NK-92 treated with Interleukin-12 subunit alpha and Interleukin-12 subunit beta, amount 100 ng/mL, for 24 hours (cell line): Measurements from ENCODE around the gene TMEM218.

ENCODE experiments used
- DNase-seq: peaks from one replicate; lab custom pipeline; 2025; lab: John Stamatoyannopoulos, UW

Gene TMEM218

DNA sequence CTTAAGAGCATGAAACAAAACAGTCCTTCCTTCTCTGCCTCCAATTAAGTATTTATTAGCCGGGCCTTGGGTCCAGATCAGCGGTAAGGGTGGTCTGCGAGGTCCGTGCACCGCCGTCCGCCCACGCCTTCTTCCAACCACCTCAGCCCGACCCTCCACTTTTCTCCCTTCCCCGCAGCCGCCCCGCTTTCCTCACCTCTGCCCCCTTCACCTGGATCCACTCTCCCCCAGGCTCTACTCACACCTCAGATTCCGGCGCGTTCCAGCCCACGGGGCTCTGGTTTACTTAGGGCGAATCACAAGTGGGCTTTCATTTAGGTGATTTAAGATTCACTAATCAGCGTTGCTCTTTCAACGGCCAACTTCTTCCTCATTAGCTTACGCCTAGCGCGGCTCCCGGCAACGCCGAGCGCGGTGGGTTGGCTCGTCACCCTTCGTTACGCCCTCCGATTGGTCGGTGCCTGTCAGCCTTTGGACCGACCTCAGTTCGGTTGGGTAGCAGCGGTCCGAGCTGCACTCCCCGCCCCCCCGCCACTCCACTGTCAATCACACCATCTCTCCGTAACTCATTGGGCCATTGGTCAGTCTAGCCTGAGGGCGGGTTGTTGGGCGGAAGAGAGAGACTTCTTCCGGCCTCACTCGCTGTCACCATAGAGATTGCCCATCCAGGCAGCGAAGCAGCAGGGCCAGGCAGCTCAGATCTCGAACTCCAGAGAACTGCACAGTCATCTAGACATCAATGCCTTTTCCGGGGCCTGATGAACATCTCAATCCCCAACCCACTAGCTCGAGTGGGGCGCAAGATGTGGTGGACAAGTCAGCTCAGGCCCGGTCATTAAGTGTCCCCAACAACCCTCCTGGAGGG lies at the start of gene TMEM218:
Gene TMEM218, minus strand, starts transcription at position 284 of the 865 bp plus-strand sequence. CDS start 9,385 bp downstream, outside the sequence.
- DNase-seq, result peak; percentile 99

DNA sequence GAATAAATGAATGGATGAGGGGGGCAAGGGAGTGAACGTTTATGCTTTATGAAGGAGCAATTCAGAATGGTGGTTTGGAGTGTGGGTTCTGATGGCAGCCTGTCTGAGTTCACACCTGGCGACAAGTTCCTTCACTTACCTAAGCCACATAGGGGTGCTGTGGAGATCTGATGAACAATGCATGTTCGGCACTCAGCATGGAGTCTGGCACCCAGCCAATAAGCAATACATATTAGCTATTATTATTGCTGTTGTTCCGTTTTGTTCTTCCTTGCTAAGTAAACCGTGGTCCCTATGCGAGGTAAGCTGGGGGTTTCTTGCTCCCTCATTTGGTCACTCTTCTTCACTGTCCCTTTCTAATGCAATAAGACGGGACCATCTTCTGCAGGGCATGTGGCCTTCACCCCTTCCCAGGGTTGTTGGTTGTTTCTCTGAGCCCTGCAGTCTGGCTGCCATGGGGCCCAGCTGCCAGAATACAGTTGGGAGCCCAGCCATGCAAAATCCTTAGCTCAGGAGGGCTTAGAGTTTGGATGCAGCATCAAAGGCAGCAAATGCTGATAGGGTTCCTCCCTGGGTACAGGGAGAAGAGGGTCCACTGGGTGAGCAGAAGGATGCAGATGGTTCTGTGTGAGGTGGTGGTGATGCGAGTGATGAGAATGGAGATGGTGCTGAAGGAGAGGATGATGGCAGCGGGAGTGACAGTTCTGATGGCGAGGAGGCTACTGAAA lies 46.7 kb upstream of the TMEM218 start:
- DNase-seq, result no peak

DNA sequence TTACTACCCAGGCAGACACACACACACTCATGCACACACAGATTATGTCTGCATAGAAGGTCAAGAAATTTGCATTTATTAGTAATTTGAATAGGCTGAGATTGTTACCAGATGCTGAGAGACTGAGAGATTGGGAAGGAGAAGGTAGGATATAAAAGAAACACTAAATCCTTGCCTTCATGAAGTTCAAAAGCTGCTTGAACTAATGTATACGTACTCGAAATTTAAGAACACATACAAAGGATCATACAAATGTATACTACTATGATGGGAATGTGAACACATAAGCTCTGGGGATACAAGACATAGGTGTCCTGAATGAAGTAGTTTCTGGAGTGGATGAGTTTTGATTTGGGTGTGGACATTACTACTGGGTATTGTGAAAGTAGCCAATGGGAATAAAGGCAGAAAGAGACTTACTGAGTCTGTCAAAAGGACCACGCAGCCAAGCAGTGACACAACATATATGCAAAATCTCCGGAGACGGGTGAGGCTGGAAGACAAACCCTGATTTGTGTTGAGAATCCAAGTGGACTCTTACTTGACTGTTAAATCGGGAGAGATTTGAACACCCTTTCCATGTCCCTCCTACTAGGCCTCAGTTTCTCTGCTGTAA lies 45.8 kb upstream of the TMEM218 start:
- DNase-seq, result no peak

DNA sequence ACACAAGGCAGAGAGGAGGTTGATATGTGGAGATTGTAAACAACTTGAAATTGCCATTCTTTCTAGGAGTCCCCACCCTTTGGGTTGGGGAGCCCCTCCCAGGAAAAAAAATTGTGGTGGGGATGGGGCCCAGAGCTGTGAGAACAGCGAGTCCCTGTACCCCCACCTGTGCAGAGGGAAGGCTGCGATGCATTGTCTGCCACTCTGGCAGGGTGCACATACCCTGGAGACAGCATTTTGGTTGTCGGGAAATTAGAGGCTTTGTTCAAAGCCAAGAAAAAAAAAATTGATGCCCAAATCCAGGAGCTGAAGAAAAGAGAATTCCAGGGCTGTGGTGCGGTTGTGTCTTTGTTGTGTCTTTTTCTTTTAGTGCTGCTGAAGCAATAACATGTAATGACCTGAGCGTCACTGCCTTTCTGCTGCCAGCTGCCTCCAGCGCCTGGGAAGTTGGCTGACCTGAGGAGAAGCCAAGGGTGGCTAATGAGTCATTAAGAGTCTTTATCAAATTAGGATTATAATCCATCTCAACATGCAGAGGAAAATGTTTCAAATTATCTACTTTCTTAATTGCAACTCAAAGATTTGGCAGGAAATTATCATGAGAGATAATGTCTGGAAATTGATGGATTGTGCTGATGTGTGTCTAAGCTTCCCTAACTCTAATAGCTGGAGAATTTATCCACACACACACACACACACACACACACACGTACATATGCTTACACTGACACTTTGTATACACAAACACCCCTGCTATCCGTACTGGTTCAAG lies 45.1 kb upstream of the TMEM218 start:
- DNase-seq, result no peak

DNA sequence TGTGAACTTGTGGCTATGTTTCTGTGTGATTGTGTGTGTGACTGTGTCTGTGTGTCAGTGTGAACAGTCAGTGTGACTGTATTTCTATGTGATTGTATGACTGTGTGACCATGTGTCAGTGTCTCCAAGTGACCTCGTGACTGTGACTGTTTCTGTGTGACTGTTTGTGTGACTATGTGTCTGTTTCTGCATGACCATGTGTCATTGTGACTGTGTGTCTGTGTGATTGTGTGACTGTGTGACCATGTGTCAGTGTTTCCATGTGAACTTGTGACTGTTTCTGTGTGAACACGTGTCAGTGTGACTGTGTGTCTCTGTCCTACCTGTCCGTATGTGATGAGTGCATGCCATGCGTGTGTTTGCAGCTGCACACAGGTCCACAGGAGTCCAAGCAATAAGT lies 44.3 kb upstream of the TMEM218 start:
- no peak for DNase-seq

DNA sequence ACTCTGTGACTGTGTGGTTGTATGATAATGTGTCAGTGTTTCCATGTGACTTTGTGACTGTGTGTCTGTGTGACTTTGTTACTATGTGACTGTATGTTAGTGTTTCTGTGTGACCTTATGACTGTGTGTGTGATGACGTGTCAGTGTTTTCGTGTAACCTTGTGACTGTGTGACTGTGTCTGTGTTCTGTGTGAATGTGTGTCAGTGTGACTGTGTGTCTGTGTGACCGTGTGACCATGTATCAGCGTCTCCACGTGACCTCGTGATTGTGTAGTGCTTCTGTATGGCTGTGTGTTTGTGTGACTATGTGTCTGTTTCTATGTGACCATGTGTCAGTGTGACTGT lies 43.6 kb upstream of the TMEM218 start:
- DNase-seq, result no peak

DNA sequence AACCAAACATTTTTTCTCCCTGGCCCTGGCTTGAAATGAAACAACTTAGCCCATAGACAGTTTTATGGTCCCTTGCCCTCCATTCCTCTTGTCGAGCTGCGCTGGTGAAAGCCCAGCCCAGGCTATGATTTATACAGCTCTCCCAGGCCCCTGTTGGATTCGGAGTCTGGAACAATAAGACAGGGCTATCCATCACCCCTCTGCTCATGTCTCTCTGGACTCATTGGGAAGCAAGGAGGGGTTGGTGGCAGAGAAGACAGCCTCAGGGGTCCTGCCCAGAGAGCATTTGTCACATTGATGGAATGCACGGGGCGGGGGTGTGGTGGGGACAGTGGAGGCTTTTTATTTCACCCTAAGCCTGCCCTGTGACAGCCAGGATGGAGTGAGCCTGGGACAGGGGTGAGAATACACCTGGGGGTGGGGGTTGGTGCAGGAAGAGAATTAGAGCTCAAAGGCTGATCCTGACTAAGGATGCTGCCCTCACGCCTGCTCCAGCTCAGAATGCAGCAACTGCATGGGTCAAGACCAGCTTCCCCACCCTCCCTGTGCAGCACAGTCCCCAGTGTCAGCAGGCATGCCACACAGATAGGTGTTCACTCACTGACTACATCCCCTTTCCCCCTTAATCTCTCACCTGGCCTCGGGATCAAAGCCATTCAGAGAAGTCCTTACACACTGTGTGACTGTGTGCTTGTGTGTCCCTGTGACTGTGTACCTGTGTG lies 43.1 kb upstream of the TMEM218 start:
- no peak for DNase-seq

DNA sequence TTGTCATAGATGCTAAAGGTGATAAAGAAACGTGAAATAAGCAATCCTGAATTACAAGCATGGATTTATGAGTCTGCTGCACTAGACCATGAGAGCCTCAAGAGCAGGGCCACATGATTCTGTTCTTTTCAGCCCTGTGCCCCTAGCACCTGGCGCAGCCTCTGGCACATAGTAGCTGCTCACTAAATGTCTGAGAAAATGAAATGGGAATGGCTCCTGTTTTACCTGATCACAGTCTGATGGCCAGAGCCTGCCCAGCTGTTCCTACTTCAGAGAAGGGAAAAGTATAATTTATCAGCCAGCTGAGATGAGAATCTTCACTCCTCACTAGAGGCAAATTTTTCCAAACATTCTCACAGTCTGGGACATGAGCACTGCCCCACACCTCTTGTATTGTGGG lies 42.4 kb upstream of the TMEM218 start:
- DNase-seq, result no peak

DNA sequence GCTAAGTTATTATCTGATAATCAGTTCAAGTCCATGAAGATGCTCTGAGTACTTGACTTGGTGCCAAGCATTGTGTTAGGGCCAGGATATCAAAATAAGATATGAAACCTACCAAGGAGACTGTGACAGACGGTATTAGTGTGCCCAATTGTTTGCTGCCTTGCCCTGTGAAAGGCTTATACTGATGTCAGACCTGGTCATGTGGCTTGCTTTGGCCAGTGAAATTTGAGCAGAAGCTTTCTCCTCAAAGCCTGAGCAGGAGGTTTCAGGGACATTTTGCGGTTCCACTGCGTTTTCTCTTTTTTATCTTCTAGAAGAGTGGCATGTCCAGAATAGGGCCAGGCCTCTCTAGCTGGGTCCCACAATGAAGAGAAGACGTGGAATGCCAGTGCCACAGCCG lies 37.3 kb upstream of the TMEM218 start:
- DNase-seq, result no peak

DNA sequence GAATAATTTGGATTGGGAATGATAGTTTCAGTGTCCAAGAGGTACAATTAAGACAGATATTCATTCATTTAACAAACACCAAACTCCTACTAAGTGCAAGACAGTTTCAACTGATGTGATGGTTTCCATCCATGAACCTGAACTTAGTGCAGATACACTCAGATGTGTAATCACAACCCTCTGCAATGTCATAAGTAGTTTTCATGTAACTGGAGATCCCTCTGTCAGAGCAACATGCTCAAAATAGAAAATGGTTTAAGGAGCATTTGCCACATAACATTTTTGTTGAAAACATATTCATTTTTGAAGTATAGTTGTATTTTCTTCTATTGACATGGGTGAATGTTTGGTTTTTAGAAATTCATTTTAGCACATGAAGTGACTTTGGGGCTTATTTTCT lies 36.6 kb upstream of the TMEM218 start:
- no peak for DNase-seq

DNA sequence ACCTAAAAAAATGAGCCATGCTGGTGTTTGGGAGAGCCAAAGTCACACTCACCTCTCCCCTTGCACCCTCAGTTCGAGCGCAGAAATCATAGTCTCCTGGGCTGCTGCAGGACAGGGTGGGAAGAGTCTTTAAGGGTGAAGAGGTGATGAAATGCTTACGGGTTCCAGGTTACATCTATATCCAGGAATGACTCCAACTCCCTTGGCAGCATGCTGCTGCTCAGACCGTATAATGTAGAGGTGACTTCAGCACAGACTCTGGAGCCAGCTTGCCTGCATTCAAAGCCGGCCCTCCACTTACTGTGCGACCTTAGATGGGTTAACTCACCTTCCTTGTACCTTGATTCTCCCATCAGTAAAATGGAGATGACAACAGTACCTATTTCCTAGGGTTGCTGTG lies 35.9 kb upstream of the TMEM218 start:
- no peak for DNase-seq

DNA sequence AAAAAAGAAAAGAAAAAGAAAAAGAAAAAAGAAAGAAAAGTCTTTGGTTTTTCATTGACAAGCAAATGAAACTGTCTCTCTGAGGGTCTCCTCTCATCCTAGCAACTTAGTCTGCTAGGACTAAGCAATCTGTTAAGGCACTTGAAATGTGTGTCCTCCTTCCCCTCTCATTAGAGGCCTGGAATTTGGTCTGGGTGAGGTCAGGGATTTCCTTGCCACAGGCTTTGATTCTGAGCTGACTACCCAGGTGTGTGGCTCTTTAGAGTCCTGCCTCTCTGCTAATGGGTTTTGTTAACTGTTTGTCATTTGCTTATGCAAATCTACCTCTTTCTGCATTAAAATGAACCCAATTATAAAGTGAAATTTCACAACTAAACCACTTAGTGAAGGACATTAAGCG lies 34.8 kb upstream of the TMEM218 start:
- no peak for DNase-seq

DNA sequence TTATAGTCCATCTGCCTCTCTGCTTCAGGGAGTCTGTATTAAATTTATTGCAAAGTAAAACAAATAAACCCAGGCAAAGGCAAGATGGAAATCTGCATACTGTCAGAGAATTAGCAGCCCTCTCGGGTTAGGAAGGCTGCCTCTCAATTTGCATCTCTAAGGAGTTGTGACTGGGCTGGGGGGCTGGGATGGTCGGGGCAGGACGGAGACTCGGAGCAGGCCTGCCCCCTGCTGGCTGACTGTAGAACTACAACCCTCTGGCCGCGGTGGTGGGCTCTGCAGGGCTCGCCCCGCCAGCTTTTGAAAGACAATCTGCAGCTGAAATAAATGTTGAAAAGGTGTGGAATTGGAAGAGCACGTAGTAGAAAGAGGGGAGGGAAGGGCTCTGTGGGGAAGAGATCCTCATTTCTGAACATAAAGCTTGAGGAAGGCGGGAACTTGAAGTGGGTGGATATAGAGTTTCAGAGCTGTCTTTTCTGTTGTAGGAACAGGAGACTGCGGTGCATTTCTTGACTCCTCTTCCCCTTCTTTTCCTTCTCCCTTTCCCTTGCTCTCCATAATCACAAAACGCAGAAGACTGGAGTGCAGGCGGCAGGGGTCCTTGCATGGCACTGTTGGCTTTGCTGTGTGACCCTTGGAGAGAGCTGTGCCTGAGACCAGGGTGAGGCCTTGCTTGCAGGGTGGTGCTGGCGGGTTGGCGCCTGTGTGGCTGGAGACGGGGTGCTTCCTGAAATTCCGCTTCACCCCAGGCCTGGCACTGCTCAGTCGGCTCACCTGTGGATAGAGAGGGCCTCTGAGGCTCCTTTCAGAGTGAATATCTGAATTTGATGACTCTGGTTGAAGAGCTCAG lies 30.5 kb upstream of the TMEM218 start:
- no peak for DNase-seq

DNA sequence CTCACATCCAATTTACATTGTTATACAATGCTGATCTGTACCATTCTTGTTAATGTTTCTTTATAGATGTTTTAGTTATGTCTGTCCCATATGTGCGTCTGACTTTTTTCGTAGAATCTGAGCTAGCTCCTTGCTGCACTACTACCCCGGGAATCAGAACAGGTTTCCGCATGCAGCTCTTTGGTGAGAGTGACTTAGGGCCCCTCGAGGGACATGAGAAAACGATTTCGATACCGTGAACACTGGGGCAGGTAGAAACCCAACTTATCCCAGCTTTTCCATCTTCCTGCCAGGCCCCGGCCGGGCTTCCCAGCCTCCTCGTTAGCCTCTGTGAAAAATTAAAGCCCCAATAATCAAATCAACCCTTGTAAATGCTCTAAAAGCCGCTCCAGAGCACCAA lies 29.8 kb upstream of the TMEM218 start:
- DNase-seq, result no peak

DNA sequence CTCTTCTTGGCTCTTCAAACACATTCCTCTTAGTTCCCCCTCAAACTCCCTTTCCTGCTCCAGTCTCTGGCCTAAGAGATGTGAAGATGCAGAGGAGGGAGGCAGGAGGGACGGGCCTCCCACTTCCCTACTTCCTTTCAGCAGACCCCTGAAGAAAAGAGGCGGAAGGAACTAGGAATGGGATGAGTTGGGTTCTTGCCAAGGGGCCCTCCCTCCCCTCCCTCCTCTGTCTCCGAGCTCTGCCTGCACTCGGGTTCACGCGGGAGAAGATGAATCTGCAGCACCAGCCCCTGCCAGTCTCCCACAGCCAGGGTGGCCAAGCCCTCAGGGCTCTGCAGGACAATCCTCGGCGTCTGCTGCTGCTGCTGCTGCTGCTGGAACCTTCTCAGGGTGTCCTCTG lies 28.8 kb upstream of the TMEM218 start:
- DNase-seq, result no peak

DNA sequence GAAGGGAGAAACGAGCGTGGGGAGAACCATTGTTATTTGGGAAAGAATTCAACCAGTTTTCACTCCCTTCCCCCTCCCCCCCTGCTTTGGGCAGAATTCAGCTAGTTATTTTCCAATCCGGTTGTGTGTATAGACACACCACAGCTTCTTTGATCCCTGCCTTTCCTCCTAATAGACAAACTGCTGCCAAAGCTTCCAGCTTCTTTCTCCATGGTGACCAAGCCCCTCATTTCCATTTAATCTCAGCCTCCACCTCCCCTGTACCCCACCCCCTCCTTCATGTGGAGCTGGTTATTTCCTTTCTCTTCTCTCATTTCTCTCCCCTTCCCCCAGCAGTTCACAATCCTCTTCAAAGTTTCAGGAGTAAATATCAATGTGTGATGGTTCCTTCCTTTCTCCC lies 28.4 kb upstream of the TMEM218 start:
- no peak for DNase-seq

DNA sequence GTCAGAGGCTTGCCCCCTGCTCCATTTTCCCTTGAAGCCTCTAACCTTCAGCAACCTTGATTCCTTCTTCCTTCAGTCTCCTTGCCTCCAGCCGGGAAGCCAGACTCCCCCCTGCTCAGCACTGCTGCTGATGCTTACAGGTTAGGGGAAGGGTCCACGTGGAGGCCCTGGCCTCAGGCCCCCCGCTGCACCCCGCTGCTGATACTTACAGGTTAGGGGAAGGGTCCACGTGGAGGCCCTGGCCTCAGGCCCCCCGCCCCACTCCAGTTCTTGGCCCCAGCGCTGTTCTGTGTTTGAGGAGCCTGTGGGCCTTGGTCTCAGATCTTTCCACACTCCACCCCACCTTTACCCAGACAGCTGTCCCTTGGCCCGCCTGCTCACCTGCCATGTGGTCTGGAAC lies 27.5 kb upstream of the TMEM218 start:
- no peak for DNase-seq

DNA sequence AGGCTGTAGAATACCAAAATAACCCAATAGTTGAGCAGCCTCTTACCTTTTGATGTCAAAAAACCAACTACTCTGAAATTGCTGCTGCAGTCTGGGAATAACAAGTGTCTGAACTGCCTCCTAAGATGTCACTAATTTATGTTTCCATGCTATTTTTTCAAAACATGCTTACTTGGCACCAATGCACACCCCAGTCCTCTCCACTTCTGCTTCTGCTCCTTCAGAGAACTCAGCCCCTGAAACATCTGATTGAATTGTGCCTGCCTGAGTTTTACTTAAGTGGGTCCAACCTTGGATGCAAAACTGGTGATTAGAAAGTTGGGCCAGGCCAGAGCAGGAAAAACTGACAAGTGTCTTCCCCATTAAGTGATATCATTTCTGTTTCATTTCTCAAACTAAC lies 24.6 kb upstream of the TMEM218 start:
- DNase-seq, result no peak

DNA sequence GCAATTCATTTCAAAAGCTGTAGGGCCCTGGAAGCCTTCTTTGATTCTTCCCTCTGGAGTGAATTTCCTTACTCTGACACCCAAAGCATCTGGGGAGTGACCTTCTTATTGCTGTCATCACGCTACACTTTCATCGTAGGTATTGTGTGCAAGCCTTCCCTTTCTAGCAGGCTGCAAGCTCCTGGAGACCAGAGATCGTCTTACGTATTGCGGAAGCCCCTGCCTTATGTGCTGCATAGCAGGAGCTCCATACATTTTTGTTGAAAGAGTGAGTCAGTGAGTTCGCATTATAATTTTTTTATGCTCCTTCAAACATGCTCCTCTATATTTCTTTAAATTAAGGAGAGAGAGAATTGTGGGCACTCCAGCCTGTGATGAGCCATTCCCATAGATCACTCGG lies 21.2 kb upstream of the TMEM218 start:
- no peak for DNase-seq

DNA sequence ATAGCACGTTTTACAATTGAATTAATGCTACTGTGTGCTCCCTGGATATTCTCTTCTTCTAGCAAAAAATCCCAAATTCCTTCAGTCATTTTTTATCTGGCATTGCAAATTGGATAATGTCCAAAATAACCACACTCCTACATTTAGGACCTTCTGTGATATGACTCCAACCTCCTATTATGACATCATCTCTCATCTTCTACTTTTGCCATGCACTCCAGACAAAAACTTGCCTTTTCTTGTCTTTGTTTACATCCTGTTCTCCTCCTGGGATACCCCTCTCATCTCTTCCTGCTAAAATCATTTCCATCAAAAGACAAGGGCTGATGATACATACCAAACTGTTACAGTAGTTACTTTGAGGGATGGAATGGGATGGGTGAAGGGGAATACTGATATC lies 20.6 kb upstream of the TMEM218 start:
- no peak for DNase-seq
